GM19397 (cell line): ENCODE measurements around the gene SPPL3.
"Not testable (repeated sequence)": the region's sequence is repeated elsewhere in the genome, so short reads cannot be mapped to it uniquely, and the experiment has no call there.

Experiments
- ATAC-seq: cut with Tn5 transposase; IDR thresholded peaks from one replicate; pipeline ENCODE4 v1.9.1; 2021; ENCODE audit warnings: mild to moderate bottlenecking, moderate library complexity; ENCODE audit not compliant: unreplicated experiment

The SPPL3 gene

DNA sequence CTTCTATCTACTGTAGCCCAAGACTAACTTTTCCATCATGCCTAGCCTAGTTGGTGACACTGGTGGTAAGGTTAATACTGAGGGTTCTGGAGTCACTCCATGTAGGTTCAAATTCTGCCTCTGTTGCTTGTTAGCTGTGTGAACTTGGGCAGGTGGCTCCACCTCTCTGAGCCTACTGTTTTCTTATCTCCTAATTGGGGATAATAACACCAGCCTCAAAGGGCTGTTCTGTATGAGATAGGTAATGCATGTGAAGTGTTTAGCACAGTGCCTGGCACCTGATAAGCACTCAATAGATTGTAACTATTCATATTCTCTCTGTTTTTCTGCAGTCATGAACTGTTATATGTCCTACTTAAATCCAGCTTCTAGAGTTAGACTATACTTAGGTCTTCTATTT, 17.5 kb upstream of the SPPL3 start:
- no peak for ATAC-seq

DNA sequence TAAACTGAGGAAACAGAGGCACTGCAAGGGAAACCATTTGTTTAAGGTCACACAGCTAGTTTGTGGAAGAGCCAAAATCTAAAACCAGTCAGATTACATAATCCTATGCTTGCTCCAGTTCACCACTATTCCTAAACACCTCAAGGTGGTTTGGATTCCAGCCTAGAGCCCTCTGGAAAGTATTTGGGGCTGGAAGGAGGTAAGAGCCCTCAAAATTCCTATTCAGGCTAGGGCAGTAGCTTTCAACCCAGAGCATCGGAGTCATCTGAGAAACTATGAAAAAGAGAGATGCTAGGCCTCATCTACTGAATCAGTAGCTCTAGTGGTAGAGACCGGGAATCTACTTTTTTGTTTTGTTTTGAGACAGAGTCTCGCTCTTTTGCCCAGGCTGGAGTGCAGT, 16.0 kb upstream of the SPPL3 start:
- ATAC-seq = no peak

DNA sequence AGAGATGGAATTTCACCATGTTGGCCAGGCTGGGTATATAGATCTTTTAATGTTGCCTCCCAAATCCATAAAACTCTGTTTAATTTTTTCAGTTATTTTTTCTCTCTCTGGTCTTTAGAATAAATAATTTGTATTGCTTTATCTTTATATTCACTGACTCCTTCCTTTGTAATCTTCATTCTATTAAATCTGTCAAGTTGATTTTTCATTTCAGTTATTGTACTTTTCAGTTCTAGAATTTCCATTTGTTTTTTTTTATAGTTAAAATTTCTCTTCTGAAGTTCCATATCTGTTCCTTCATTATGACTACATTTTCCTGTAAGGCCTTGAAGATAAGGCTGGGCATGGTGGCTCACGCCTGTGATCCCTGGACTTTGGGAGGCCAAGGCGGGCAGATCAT, 13.6 kb upstream of the SPPL3 start:
- no peak for ATAC-seq

DNA sequence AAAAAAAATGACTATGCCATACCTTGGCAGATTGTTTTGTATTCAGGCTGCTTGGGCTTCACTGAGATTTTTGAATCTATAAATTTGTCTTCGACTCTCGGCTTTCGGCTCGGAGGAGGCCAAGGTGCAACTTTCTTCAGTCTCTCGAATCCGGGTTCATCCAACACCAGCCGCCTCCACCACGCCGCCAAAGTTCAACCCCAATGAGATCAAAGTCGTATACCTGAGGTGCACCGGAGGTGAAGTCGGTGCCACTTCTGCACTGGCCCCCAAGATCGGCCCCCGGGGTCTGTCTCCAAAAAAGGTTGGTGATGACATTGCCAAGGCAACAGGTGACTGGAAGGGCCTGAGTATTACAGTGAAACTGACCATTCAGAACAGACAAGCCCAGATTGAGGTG, 12.4 kb upstream of the SPPL3 start:
- no peak for ATAC-seq

DNA sequence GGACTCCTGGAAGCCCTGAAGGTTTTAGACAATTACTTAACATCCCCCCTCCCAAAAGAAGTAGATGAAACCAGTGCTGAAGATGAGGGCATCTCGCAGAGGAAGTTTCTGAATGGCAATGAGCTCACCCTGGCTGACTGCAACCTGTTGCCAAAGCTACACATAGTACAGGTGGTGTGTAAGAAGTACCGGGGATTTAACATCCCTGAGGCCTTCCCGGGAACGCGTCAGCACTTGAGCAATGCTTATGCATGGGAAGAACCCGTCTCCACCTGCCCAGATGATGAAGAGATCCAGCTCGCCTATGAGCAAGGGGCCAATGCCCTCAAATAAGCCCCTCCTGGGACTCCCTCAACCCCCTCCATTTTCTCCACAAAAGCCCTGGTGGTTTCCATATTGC, 10.6 kb upstream of the SPPL3 start:
- no peak for ATAC-seq

DNA sequence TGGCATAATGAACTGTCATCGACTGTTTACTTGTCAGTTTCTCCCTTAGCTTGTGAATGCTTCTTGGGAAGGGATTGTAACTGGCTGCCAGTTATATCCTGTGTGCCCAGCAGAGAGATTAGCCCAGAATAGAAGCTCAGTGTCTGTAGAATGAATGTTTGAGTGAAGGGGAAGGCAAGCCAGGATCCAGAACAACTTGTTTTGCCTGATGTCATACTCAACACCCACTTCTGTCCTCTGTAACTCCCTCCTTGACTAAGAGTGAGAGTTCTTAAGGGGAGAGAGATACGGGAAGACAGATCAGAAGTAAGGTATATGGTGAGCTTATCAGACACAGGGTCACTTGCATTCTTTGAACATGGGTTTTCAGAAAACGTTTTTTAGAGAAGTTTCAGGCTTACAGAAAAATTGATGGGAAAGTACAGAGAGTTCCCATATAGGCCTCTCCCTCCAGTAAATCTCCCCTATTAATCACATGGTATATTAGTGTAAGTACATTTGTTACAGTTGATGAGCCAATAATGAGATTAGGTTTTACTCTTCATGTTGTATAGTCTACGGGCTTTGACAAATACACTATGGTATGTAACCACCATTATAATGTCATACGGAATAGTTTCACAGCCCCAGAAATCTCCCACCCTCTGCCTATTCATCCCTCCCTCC, 5.6 kb upstream of the SPPL3 start:
- ATAC-seq = no peak

DNA sequence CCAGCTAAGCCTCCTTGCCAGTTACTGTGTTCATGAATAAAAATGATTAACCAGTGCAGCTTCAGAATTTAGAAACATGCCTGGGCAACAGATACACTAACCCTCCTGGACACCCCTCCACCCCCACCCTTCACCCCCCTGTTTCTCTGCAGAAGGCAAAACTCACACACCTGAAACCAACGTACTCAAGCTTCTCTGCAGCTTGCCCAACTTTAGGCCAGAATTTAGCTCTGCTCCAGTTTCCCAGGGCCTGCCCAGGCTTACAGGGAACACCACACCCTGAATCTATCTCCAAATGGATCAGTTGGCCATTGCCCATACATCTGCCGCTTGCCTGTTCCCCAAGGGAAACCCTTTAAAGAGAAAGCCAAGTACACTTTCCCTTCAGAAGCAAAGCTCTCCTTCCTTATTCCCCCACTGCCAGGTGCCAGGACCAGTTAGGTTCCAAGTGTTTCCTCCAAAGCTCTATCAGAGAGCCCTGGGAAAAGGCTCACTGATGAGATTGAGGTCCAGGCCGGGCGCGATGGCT, 1.8 kb upstream of the SPPL3 start:
- ATAC-seq = no peak

DNA sequence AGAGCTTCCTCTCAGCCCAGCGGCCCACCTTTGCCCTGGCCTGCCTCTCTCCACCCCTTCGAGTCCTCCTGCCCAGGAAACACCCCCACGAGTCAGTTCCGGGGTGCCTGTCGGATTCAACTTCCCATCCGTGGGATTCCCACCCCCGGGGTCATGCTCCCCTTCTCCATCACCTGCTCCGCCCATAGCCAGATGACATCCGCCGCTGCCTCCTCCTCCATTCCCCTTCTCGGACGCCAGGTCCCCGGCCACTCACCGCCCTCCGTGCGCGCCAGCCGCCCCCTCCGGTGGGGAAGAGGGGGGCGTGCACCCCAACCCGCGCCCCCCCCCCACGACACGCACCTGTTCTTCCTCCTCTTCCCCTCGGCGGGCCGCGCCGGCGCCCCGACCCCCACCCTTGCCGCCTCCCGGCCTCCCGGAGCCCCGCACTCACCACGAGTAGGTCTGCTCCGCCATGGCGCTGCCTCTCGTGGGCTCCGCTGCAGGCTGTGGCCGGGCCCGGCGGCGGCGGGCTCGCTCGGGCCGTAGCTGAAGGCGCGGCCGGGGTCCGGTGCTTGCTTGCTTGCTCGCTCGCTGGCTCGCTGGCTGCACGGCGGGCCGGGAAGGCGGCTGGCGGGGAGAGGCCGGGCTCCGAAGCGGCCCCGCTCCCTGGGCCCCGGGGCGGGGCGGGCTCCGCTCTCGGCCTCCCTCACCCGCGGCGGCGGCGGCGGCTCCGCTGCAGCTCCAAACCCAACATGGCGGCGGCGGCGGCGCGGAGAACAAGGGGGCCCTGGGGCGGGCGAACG, 554 bp downstream of the SPPL3 start:
- ATAC-seq = peak; percentile 52

DNA sequence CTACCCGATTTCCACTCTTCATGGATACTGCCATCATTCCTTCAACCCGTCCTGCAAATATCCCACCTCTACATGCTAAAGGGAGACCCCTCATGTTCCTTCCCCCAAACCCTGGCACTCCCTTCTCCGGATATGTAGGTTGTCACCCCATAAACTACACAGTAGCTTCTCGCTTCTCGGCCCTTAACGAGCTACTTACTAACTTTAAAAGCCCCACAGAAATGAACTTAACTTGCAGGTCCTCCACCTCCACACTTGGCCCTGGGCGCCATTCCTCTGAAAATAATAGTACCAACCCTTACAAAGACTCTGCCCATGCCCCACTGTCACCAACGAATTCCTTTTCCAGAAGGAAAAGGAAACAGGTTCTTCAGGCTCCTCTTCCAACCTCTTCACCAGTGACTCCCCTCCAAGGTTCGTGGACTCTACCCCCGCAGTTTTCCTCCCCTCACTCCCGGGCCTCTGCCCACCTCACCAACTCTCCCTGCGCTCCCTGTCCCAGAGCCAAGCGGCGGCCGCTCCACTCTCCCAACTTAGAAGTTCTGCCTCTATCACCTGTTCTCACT, 1.2 kb downstream of the SPPL3 start:
- ATAC-seq = no peak

DNA sequence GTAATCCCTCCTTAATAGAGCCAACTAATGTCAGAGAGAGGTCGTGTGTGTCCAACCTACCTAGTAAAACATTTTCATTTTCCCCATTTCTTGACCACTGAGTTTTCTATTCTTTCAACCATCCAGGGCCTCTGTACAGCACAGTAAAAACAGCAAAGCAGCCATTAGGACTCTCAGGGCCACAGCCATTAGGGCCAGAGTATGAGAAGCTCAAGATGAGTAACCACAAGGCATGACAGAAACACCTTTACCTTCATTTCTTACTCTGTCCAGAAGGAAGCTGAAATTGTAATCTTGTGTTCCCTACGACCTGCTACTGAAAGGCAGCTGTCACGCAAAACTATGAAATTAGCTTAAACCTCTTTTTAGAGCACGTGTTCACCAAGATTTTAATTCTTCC, 2.3 kb downstream of the SPPL3 start:
- no peak for ATAC-seq

DNA sequence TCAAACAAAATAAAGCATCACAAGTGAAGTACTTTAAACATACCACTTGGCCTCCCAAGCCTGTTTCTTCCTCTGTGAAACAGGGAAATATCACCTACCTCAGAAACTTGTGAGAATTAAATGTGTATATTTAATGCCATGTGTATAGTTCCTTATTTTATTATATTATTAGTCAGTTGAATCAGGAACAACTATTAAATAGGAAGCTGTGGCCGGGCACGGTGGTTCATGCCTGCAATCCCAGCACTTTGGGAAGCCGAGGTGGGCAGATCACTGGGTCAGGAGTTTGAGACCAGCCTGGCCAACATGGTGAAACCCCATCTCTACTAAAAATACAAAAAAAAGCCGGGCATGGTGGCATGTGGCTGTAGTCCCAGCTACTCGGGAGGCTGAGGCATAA, 3.1 kb downstream of the SPPL3 start:
- ATAC-seq = not testable (repeated sequence)

DNA sequence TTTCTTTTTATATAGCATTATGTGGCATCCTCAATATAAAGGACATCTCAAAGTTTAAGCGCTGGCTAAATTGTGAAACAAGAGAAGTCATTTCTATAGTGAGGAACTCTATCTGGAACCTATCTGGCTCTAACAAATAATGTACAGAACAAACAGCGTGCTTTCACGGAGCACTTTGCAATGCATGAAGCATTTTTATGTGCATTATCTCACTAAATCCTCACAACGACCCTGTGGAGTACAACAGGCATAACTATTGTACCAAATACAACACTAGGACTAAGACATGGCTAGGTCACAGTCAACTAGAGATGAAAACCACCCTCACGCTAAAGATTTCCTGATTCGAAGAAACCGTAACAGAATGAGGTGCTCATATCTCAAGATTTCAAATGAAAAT, 8.6 kb downstream of the SPPL3 start:
- ATAC-seq = no peak

DNA sequence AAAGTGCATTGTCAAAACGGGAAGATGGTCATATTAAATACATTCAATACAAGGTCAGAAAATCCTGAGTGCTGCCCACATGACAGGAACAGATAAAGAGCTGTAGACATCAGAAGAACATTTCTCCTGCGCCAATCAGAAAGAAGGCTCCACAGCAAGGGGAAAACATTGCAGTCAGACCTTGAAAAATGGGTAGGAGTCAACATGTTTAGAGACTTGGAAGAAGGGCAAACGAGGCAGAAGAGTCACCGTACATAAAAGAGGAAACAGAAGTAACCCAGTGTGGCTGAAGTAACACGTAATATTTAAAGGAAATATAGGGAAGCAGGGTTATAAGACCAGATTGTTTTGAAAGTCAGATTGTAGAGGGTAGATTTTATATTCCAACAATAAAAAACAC, 11.9 kb downstream of the SPPL3 start:
- no peak for ATAC-seq

DNA sequence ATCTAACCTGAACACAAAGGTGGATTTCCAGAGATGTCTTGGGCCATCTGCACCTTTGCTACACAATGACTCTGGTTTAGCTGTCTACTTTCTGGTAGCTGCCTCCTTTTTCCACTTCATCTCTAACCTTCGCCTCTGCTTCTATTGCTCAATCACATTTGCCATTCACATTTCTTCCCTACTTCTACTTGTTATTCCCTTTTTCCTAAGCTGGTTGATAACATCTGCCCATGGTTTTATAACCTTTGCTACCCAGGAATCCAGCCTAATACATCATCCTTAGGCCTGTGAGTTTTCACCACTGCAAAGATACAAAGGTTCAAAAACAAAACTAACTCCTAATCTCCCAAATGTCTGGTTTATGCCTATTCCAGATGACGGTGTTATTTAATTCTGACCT, 13.2 kb downstream of the SPPL3 start:
- ATAC-seq = no peak

DNA sequence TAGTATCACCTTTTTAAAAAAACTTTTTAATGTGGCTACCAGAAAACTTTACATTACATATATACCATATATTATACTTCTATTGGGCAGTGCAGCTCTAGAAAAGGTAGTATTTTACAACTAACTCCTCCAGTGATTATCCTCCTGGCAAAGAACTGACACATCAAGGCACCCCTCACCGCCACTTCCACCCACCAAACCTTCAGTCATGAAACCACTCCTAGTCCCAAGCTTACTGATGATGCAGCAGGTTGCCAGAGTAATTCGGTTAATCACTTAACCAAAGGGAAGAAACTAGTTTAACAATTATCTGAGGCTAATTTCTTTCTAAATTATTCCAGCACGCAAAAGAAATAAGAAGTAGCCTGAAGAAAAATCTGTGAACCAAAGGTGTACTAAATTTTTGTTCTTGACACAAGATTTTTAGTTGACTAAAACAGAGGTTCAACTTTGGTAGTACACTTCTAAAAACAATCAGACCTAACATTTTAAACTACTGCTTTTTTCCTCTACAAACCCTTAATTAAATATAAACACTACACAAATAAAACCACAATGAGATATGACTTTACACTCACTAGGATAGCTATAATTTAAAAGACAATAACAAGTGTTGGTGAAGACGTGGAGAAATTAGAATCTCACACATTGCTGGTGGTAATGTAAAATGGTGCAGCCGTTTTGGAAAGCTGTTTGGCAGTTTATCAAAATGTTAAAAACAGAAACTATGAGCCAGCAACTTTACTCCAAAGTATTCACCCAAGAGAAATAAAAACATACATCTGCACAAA, 16.7 kb downstream of the SPPL3 start:
- no peak for ATAC-seq

DNA sequence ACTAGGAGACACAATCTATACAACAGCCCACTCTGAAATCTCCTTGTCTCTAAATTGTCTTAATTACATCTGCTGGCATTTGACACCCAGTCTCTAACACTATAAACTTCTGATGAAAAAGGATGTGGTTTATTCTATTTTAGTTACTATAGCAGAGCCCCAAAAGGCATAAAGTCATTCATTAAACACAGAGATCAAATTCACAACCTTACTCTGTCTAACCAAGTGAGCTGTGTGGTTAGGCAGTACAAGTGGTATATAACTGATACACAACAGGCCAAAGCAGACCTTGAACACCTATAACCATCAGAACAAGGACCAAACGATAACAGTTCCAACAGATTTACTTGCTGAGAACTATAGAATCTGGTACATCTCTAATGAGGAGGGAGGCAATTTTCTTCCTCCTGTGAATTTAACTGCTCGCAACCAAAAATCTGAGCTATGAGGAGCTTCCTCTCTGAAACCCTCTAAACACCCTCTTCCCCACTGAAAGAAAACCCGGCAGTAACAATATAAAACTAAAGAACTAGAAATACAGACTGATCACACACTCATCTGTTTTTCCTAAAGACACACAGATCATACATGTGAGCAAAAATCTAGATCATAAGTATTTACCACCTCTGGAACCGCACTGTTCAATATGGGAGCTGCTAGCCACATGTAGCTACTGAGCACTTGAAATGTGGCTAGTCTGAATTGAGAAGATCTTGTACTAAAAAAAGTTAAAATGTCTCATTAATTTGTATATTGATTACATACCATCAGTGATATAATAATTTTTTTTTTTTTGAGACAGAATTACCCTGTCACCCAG, 17.7 kb downstream of the SPPL3 start:
- peak; percentile 75 for ATAC-seq

DNA sequence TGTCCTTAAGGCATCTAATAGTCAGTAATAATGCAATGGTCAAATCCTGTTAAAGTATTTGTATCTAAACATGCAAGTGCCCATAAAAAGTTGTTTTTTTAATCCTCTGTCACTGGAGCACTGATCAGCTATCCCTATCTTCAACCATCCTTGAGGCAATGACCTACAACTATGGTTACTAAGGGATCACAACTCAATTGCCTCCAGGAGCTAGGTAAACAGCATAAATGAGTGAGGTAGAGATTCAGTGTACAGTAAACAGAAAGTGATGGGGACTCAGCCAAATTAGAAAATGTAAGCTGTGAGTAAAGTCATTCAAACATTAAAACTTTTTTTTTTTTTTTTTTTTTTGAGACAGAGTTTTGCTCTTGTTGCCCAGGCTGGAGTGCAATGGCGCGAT, 18.6 kb downstream of the SPPL3 start:
- no peak for ATAC-seq

DNA sequence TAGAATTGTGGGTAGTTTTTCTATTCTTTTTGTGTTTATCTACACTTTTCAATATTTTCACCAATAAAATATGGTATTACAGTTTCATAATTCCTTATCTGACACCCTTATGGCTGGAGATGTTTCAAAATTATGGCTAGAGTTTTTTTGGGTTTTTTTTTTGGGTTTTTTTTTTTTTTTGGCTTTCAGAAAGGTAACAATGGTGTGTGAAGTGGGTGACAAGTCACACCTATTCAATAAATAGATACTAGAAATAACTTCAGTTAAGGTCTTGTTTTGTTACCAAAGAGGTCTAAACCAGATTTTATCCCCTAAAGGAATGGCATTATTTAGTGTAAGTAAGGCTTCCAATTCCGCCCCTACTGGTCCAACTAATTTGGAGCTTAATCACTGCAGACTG, 19.5 kb downstream of the SPPL3 start:
- ATAC-seq = no peak

DNA sequence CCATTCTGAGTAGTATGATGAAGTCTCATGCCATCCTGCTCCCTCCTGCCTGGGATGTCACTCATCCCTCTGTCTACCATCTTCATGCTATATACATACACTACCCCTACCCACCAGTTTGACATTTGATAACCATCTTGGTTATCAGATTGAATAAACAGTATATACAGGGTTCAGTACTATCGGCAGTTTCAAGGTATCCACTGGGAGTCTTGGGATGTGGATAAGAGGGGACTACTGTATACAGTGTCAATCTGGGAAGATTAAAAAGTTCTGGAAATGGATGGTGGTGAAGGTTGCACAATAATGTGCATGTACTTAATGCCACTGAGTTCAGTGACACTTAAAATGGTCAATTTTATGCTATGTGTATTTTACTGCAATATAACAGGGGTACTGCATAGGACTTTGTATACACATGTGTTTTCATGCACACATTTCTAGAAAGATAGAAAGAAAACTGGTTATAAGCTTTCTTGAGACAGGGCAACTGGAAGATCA, 22.1 kb downstream of the SPPL3 start:
- ATAC-seq = no peak

DNA sequence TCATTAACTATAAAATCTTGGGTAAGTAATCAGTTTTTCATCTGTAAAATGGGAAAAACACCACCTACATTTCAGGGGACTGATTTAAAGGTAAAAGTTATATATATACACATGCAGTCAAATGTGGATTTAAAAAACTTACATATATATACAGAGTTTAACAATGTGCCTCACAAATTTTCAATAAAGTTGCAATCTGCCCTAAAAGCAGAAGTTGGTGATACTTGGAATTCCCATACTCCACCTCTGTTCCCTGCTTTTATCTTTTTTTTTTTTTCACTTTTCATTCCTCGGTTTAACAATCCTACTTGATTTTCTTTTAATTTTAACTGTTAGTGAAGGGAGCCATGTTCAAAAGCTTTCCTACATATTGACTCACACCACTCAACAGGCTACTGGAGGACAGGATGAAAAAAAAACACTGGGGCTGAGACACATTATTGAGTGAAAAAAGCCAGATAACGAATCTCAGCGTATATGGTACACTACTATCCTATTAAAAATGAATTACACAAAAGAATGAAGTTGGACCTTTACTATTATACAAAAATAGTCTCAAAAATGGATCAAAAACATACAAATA, 24.3 kb downstream of the SPPL3 start:
- no peak for ATAC-seq
